GM23248 (cell line): ENCODE data around the gene EIF3A.

Experiments
- EZH2 ChIP-seq: fragments of 200-600 bp; sonication (generic); IDR thresholded peaks from 2 replicates; pipeline ENCODE4 v1.6.1; 2018; ENCODE audit warnings: antibody characterized with exemption, mild to moderate bottlenecking; ENCODE audit not compliant: insufficient read depth, poor library complexity, severe bottlenecking
- EZH2phosphoT487 ChIP-seq: fragments of 200-600 bp; sonication (generic); IDR thresholded peaks from 2 replicates; pipeline ENCODE4 v1.6.1; 2018; ENCODE audit warnings: antibody characterized with exemption, moderate library complexity, mild to moderate bottlenecking, low read depth; ENCODE audit not compliant: insufficient read depth

GRCh38 chr10:119105155-119105554 is 24.5 kb upstream of the EIF3A start:
- no peak for TF ChIP-seq EZH2
- no peak for TF ChIP-seq EZH2phosphoT487
